Measurements from ENCODE around the gene LCLAT1. TPM values are rescaled to one million over a fixed set of nuclear protein-coding genes. Genes with fewer than 3 reads are reported as not detected.

Gene LCLAT1
- polyA plus RNA-seq, 1 experiment, result 25.2 TPM

DNA sequence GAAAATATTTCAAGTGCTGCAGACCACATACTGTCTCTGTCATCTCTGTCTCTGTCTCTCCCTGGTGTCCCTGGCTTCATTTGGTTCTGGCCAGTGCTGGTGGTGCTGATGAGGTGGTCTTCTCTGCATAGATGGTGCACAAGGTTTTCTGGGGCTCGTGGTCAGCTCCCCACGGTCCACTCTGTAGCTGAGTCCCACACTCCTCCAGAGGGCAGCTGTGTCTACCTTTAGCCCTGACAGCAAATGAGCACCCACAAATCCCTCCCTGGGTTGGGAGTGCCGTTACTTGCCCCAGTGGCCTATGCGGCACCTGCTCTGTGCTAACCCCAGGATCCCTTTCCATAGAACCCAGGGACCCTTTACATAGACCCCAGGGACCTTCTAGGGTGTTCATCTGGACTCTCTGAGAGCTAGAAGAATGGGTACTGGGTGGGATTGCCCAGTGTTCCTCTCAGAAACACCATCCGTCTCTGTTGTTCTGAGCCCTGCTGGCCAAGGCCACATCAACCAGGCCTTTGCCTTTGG, 230.9 kb downstream of the LCLAT1 start:
- Histone ChIP-seq H3K27ac (ENCODE audit: low read depth, low read length) (no peak overlapping the region), H3K4me3 (ENCODE audit: low read depth, low read length) (no peak overlapping the region), H3K27me3 (ENCODE audit: control insufficient read depth, insufficient read depth, low read length) (no peaks in the 10 kb centered on the region), H3K9me3 (ENCODE audit: control insufficient read depth, insufficient read depth, low read length) (no peaks in the 10 kb centered on the region)
- no peak for DNase-seq (ENCODE audit: low read depth, low spot score)
- POLR2A ChIA-PET, result no interaction called here
- CTCF ChIA-PET, result interaction anchor here (1.8 kb wide), 1 partner anchor 34 kb away, joined by 4 read pairs; no protein-coding TSS in a partner anchor
- TF ChIP-seq, protein P1, sequence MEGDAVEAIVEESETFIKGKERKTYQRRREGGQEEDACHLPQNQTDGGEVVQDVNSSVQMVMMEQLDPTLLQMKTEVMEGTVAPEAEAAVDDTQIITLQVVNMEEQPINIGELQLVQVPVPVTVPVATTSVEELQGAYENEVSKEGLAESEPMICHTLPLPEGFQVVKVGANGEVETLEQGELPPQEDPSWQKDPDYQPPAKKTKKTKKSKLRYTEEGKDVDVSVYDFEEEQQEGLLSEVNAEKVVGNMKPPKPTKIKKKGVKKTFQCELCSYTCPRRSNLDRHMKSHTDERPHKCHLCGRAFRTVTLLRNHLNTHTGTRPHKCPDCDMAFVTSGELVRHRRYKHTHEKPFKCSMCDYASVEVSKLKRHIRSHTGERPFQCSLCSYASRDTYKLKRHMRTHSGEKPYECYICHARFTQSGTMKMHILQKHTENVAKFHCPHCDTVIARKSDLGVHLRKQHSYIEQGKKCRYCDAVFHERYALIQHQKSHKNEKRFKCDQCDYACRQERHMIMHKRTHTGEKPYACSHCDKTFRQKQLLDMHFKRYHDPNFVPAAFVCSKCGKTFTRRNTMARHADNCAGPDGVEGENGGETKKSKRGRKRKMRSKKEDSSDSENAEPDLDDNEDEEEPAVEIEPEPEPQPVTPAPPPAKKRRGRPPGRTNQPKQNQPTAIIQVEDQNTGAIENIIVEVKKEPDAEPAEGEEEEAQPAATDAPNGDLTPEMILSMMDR (IDR thresholded peaks at IDR 0.05; ENCODE audit: low read depth, low read length), result no peak

DNA sequence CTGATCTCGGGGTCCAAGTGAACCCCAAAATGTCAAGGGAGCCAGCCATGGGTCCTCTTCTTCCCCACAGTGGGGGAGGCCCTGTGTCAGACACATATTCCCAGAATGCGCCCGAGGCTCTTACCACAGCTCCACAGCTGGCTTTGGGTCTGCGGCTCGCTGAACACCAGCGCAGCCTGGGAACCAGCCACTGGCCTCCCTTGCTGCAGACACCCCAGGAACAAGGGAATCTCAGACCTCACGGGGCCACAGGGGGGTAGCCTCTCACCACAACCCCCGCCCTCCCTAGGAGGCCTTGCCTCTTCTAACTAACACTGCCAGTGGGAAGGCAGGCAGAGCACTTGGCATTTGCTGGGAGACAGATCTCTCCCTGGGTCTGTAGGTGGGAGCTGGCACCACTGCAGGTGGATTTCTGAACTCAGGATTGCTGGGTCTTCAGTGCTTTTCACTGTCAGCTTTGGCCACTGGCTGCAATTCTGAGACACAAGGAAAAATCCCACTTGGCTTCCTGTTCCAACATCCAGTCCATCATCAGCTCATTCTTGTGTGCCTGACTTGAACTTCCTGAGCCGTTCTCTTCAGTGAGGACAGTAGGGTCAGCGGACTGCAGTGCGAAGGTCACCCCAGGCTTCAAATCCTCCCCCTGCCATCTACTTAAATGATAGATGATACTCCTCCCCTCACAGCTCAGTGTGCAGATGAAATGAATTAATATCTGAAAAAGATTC, 231.5 kb downstream of the LCLAT1 start:
- POLR2A ChIA-PET, result no interaction called here
- H3K4me3 ChIP-seq (ENCODE audit: low read depth, low read length), result no peak overlapping the region
- CTCF ChIA-PET, result interaction anchor here (1.8 kb wide), 1 partner anchor 33 kb away, joined by 4 read pairs; no protein-coding TSS in a partner anchor
- no peaks in the 10 kb centered on the region for H3K9me3 ChIP-seq (ENCODE audit: control insufficient read depth, insufficient read depth, low read length)
- no peak for DNase-seq (ENCODE audit: low read depth, low spot score)
- TF ChIP-seq, protein P1 (IDR thresholded peaks at IDR 0.05; ENCODE audit: low read depth, low read length), result no peak
- H3K27ac ChIP-seq (ENCODE audit: low read depth, low read length), result no peak overlapping the region
- no peaks in the 10 kb centered on the region for H3K27me3 ChIP-seq (ENCODE audit: control insufficient read depth, insufficient read depth, low read length)

DNA sequence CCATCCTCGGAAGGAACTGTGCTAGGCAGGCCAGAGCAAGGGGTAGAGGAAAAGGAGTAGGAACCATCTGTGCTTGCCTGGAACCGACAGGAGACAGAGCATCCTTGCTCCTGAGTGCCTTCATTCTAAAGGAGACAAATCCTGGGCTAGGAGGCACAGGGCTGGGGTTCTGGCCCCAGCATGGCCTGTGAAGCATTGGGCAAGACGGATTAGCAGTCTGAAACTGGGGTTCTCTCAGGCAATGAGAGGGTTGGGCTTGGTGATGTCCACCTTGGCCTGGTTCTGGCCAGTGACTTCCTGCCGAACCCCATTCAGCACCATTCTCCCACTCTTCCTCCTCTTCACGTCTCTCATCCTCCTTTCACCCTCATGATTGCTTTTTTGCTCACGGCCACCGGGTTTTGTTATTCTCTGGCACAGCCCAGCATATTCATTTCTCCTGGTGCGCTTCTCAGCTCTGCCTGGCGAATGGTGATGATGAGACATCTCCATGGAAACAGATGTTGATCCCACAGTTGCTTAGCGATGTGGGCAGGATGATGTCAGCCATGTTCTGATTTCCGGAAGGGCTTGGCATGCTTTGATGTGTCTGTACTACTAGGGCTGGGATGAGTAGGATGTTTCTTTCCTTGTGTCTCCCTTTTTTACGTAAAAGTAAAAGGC, 232.5 kb downstream of the LCLAT1 start:
- no peaks in the 10 kb centered on the region for H3K9me3 ChIP-seq (ENCODE audit: control insufficient read depth, insufficient read depth, low read length)
- H3K27me3 ChIP-seq (ENCODE audit: control insufficient read depth, insufficient read depth, low read length), result no peaks in the 10 kb centered on the region
- no peak overlapping the region for H3K27ac ChIP-seq (ENCODE audit: low read depth, low read length)
- no peak overlapping the region for H3K4me3 ChIP-seq (ENCODE audit: low read depth, low read length)
- no peak for DNase-seq (ENCODE audit: low read depth, low spot score)
- CTCF ChIA-PET, result no interaction called here
- TF ChIP-seq, protein P1 (IDR thresholded peaks at IDR 0.05; ENCODE audit: low read depth, low read length), result no peak
- POLR2A ChIA-PET, result no interaction called here

DNA sequence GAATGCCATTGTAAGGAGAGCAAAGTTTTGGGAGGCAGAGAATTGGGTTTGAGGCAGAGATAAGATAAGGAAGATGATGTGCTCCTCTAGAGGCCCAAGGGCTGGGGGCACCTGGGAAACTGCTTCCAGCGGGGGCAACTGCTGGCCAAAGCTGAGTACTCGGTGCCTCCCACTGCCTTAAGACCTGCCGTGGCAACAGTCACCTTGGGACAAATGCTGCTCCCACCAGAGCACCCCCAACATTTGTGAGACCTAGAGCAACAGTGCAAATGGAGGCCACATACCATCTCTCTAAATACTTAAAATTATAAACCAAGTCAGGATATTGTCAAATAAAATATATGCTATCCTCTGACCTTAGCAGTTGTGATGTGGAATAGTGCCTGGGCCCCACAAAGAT, 233.1 kb downstream of the LCLAT1 start:
- H3K9me3 ChIP-seq (ENCODE audit: control insufficient read depth, insufficient read depth, low read length), result no peaks in the 10 kb centered on the region
- H3K27me3 ChIP-seq (ENCODE audit: control insufficient read depth, insufficient read depth, low read length), result no peaks in the 10 kb centered on the region
- TF ChIP-seq, protein P1 (IDR thresholded peaks at IDR 0.05; ENCODE audit: low read depth, low read length), result no peak
- ChIA-PET POLR2A (no interaction called here), CTCF (no interaction called here)
- no peak overlapping the region for H3K4me3 ChIP-seq (ENCODE audit: low read depth, low read length)
- H3K27ac ChIP-seq (ENCODE audit: low read depth, low read length), result no peak overlapping the region
- no peak for DNase-seq (ENCODE audit: low read depth, low spot score)

DNA sequence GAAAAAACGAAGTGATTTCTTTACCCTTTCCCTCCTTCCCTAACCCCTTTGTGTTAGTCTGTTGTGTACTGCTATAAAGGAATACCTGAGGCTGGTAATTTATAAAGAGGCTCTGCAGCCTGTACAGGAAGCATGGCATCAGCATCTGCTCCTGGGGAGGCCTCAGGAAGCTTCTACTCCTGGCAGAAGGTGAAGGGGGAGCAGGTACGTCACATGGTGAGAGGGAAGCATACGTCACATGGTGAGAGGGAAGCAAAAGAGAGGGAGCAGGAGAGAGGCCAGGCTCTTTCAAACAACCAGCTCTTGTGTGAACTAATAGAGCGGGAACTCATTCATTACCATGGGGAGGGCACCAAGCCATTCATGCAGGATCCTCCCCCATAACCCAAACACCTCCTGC, 234.0 kb downstream of the LCLAT1 start:
- POLR2A ChIA-PET, result no interaction called here
- no peak for DNase-seq (ENCODE audit: low read depth, low spot score)
- TF ChIP-seq, protein P1 (IDR thresholded peaks at IDR 0.05; ENCODE audit: low read depth, low read length), result no peak
- Histone ChIP-seq H3K9me3 (ENCODE audit: control insufficient read depth, insufficient read depth, low read length) (no peaks in the 10 kb centered on the region; the same call in 1 of the 2 replicates), H3K27ac (ENCODE audit: low read depth, low read length) (no peak overlapping the region), H3K4me3 (ENCODE audit: low read depth, low read length) (no peak overlapping the region), H3K27me3 (ENCODE audit: control insufficient read depth, insufficient read depth, low read length) (no peaks in the 10 kb centered on the region)
- CTCF ChIA-PET, result interaction anchor here (0.7 kb wide), 1 partner anchor 31 kb away, joined by 3 read pairs; no protein-coding TSS in a partner anchor
